GM21367 (cell line): Measurements from ENCODE around the gene SPDYA.
"Not testable (repeated sequence)": the region's sequence is repeated elsewhere in the genome, so short reads cannot be mapped to it uniquely, and the experiment has no call there.

ENCODE experiments used
- ATAC-seq: cut with Tn5 transposase; IDR thresholded peaks from one replicate; pipeline ENCODE4 v1.9.1; 2021; ENCODE audit not compliant: unreplicated experiment

The SPDYA gene

DNA sequence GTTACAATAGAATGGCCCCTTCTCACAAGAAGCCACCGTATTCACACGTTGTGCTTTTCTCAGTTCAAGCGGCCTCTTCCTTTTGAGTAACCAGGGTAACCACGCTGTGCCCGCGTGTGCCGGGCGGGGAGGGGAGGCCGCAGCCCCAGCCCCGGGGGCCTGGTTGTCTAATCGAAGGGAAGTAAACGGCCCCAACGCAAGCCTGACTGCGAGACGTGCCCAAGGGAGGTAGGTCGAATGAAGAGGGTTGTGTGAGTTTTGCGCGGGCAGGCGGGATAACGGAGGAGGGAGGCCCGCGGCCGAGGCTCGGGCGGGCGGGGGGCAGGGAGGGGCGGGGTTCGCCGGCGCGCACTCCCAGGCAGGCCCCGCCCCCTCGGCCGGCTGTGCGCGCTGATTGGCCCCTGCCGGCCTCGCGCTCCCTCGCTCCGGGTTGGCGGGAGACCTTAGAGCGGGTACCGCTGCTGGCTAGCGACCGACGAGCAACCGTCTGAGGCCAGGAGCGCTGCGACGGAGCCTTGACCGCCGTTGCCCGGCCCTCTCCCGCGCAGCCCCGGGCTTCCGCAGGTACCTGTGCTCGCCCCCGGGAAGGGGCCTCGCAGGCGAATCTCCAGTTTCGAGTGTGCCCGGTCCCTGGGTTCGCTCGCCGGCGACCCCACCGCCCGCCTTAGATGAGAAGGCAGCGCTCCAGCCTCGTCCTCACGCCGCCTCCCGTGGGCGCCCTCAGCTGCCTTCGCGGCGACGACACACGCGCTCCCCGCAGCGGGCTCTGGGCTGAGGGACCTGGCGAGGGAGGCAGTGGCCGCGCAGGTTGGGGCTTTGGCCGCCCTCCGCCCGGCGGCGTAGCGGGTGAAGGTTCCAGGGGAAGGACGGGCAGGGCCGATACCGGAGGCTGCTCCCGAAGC, at the start of gene SPDYA:
TSS of gene SPDYA (plus strand) at position 451 of the 902 bp plus-strand sequence. CDS start 5,181 bp downstream, outside the sequence.
- peak; percentile 70 for ATAC-seq

DNA sequence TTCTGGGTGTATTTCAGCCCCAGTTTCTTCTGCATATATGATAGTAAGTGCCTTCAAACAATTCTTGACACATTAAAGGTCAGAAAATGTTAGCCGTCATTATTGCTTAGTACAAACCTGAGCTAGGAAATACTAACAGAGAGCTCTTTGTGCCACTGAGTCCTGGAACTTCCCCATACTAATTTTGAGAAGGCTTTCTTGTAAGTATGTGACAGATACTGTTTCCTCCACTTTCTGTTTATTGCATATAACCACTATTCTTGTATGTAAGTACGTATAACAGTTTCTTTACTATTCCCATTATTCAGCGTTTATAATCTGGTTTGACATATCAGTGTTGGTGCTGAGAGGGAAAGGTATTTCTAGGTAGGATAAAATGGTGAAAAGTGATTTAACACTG, 49.2 kb upstream of the SPDYA start:
- ATAC-seq = no peak

DNA sequence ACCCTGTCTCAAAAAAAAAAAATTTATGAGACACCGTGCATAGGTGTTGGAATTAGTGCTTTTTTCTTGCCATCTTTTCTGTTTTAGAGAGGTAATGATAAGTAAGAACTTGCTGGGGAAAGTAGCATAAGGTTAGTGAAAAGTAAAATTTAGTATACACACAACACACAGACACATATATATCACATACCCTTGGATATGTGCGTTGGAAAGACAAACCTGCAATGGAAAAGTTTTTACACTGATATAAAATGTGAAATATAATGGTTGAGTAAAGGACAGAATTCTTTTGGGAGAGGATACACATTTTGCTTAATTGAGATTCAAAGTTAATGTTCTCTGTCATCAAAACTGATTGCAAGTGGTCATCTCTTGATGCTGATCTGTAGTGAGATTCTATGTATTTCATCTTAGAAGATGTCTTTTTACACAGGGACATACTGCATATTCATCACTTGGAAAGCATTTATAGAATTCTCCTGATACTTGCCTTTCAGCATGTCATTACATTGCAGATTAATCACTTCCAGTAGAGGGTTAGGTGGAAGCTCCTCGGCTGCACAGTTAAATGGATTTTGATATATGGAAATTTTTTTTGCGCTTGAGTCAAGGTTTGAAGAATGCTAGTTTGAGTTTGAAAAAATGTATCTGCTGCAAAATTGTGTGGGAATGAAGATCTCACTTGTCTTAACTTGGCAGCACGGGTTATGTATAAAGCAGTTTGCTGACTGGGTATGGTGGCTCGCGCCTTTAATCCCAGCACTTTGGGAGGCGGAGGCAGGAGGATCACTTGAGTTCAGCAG, 45.5 kb upstream of the SPDYA start:
- no peak for ATAC-seq

DNA sequence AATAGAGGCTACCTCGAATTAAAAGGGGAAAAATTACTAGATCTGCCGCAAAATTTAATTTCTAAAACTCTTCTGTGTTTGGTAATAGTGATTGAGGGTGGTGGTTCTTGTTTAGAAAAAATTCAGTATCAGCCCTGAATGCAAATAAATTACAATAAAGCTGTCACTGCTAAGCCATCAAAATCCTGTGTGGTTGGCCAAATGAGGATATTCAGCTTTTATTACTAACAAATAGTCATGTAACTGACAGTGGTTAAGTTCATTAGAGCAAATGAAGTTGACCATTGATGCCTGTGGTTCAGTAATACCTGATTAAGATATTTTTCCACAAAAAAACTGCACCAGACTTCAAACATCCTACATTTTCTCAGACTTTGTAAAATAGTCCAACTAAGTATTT, 44.6 kb upstream of the SPDYA start:
- ATAC-seq = no peak

GRCh38 chr2:28767337-28767736, 43.3 kb upstream of the SPDYA start:
- no peak for ATAC-seq

GRCh38 chr2:28768422-28768821, 42.2 kb upstream of the SPDYA start:
- no peak for ATAC-seq

- no peak for ATAC-seq
These were observed 41.7 kb upstream of the SPDYA start for GRCh38 chr2:28768952-28769351.

DNA sequence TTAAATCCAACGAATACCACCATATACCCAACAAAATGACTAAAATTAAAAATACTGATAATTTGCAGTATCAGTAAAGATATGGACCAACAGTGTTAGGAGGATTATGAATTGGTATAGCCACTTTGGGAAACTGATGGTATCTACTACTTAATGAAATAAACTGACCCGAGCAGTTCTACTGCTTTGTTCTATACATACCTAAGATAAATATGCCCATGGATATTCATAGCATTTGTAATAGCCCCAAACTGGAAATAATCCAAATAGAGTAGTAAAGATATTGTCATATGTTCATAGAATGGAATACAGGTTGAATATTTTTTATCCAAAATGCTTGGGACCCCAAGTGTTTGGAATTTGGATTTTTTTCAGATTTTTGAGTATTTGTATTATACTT, 38.3 kb upstream of the SPDYA start:
- ATAC-seq = no peak

DNA sequence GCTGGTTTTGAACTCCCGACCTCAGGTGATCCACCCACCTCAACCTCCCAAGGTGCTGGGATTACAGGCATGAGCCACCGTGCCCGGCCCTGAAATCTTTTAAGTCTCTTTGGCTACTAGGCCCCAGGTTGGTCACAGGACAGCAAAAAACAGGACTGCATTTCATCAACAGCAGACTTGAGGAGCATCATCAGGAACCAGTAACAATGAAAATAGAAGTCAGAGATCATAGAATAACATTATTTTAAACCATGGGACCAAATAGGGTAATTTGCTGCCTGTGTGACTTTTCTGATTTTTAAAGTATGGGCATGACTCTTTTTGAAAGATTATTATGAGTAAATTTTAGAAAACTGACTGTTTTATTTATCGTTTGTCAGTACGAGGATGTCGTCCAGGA, 34.2 kb upstream of the SPDYA start:
- no peak for ATAC-seq

DNA sequence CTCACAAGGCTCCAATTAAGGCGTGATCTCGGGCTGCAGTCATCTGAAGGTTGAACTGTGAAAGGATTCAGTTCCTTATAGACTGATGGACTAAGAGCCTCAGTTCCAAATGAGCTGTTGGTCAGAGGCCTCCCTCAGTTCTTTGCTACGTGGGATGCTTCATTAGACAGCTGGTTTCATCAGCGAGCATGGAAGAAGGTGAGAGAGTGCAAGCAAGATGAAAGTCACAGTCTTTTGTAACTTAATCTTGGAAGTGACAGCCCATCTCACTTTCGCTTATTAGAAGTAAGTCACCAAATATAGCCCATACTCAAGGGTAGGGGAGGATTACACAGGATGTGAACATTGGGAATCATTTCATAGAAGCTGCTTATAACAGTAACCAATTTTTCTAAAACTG, 32.2 kb upstream of the SPDYA start:
- ATAC-seq = no peak

DNA sequence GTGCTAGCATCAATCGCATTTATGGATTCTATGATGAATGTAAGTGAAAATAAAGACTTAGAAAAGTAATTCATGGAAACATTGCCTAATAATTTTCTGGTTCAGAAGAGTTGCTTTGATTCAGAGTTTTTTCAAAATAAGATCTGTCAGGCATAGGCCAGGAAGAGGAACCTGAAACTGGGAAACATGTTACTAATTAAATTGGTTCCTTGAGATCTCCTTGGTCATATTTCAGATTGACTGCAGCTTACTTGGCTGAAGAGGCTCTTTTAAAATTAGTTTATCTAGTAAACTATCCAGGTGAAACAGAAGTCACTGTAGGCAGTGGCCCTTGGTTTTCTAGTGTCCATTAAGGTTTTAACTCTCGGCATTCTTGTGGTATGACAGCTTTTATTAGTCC, 31.6 kb upstream of the SPDYA start:
- no peak for ATAC-seq

DNA sequence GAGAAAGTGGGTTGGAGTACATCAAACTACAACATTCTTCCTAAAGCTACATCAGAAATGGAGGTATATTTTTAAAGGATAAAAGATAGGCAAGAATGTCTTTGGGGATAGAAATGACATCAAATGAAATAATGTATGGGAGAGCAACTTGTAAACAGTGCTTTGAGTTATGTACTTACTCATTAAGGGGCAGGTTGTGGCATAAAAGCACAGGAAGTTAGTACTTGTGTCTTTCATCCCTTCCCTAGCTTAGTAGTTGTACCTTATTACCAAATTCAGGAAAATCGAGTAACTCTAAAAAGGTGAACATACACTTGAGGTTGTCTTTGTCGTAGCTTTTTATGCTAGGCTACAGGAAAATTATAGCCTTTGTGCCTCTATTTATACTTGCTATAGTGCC, 30.1 kb upstream of the SPDYA start:
- no peak for ATAC-seq

- no peak for ATAC-seq
These were observed 28.2 kb upstream of the SPDYA start for GRCh38 chr2:28782423-28782822.

GRCh38 chr2:28784570-28784969, 26.1 kb upstream of the SPDYA start:
- not testable (repeated sequence) for ATAC-seq

DNA sequence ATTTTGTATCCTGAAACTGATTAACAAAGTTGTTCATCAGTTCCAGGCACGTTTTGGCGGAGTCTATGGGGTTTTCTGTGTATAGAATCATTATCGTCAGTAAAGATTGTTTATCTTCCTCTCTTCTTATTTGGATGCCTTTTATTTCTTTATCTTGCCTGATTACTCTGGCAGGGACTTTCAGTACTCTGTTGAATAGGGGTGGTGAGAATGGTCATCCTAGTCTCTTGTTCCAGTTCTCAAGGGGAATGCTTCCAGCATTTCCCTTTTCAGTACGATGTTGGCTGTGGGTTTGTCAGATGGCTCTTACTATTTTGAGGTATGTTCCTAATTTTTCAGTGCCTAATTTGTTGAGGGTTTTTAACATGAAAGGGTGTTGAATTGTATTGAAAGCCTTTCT, 14.0 kb upstream of the SPDYA start:
- no peak for ATAC-seq

DNA sequence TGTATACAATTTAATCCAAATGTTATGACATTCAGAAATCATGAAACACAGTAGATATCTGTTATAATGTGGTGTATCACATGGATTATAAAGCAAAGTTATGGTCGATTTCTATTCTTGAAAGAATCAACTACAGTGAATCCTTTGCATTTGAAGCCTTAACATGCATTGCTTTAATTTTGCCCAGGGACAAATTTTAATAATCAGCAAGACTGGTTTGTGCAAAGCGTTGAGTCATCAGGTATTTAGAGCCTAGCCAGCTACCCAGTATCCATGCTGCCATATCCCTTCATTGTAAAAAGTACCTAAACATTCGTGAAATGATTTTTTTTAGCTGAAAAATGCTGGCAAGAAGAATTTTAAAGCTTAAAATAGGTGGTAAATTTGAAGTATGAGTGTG, 8.9 kb upstream of the SPDYA start:
- ATAC-seq = no peak

GRCh38 chr2:28802975-28803429, 7.6 kb upstream of the SPDYA start:
- ATAC-seq = no peak

- no peak for ATAC-seq
These were observed 707 bp upstream of the SPDYA start for GRCh38 chr2:28809927-28810326.

GRCh38 chr2:28818053-28818452, 7.4 kb downstream of the SPDYA start:
- no peak for ATAC-seq

DNA sequence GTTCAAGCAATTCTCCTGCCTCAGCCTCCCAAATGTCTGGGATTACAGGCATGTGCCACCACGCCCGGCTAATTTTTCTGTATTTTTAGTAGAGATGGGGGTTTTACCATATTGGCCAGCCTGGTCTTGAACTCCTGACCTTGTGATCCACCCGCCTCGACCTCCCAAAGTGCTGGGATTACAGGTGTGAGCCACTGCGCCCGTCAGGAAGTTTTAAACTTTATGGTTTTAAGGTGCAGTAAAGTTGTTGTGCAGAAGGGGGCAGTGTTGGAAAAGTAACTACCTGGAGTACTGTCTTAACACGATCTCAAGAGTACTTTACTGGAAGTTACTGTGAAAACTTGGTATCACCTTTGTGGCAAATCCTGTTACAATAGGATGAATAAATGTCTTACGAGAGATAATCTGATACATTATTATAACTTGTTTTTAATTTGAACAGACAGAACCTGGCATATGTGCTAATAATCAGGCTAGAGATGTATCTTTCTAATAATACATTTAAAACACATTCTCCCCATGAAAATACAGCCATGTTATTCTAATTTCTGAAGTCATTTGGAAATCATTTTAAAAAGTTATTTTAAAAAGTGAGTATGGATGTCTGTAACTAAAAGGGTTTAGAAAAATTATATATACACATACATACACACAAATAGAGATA, 10.8 kb downstream of the SPDYA start:
- no peak for ATAC-seq

- ATAC-seq = no peak
These were observed 11.4 kb downstream of the SPDYA start for GRCh38 chr2:28822036-28822435.
